ENCODE data around the gene CAGE1. TPM values are rescaled to one million over a fixed set of nuclear protein-coding genes. Genes with fewer than 3 reads are reported as not detected.
"Not testable (repeated sequence)": the region's sequence is repeated elsewhere in the genome, so short reads cannot be mapped to it uniquely, and the experiment has no call there.

CAGE1 gene
- total RNA-seq, 2 experiments from 2014 or later, result 0.27 to 1.1 TPM

DNA sequence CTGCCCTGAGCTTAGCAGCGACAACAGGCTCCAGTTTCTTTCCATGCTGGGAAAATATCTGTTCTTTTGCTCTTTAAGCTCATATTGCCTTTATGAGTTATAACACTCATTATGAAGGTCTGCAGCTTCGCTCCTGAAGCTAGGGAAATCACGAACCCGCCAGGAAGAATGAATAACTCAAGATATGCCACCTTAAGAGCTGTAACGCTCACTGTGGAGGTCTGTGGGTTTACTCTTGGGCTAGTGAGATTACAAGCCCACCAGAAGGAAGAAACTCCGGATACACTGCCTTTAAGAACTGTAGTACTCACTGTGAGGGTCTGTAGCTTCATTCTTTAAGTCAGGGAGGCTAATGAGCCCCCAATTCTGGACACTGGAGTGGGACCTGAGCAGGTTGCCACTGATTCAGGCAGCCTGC is 73.6 kb downstream of the CAGE1 start:
- no peak overlapping the region for H3K4me3 ChIP-seq (ENCODE audit: low read depth, low read length, poor library complexity, severe bottlenecking)
- H2AFZ ChIP-seq (ENCODE audit: low read length), result no peak overlapping the region
- H3K9me3 ChIP-seq (ENCODE audit: low read length), result no peaks in the 10 kb centered on the region
- TF ChIP-seq, protein P1, sequence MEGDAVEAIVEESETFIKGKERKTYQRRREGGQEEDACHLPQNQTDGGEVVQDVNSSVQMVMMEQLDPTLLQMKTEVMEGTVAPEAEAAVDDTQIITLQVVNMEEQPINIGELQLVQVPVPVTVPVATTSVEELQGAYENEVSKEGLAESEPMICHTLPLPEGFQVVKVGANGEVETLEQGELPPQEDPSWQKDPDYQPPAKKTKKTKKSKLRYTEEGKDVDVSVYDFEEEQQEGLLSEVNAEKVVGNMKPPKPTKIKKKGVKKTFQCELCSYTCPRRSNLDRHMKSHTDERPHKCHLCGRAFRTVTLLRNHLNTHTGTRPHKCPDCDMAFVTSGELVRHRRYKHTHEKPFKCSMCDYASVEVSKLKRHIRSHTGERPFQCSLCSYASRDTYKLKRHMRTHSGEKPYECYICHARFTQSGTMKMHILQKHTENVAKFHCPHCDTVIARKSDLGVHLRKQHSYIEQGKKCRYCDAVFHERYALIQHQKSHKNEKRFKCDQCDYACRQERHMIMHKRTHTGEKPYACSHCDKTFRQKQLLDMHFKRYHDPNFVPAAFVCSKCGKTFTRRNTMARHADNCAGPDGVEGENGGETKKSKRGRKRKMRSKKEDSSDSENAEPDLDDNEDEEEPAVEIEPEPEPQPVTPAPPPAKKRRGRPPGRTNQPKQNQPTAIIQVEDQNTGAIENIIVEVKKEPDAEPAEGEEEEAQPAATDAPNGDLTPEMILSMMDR (conservative IDR thresholded peaks at IDR 0.05; ENCODE audit: low read length), result no peak
- no peak for TF ChIP-seq EZH2phosphoT487 (IDR thresholded peaks at IDR 0.05; ENCODE audit: borderline replicate concordance, low read depth, low read length)
- ChIA-PET CTCF (ENCODE audit: unreplicated experiment) (interaction anchor here (1.0 kb wide), 1 partner anchor 16 kb away, joined by 3 read pairs; no protein-coding TSS in a partner anchor), POLR2A (interaction anchor here (1.1 to 1.7 kb wide), 3 partner anchors 9 to 35 kb away, joined by 4 to 5 read pairs (median 4); no protein-coding TSS in a partner anchor)
- peaks cover 4% of the 10 kb centered on the region; the same call in 1 of the 2 replicates for H3K36me3 ChIP-seq (ENCODE audit: insufficient read depth, low read length)
- BruUV-seq (replicated peaks), result no TSS peak
- peaks cover 20% of the 10 kb centered on the region for H3K79me2 ChIP-seq (ENCODE audit: insufficient read depth, low read depth, low read length)
- H3K9me2 ChIP-seq (ENCODE audit: insufficient read depth, low read length), result no peaks in the 10 kb centered on the region
- H4K20me1 ChIP-seq (ENCODE audit: insufficient read depth, low read length), result peaks cover 9% of the 10 kb centered on the region
- DNase-seq (ENCODE audit: low spot score), result no peak
- H3K27ac ChIP-seq (ENCODE audit: low read depth, low read length, poor library complexity, severe bottlenecking), result no peak overlapping the region
- intact Hi-C loops (cut with micrococcal nuclease; ENCODE audit: unreplicated experiment), result no loop called here
- no peak overlapping the region for H3K4me2 ChIP-seq (ENCODE audit: low read length)
- peaks cover 20% of the 10 kb centered on the region for H3K4me1 ChIP-seq (ENCODE audit: insufficient read depth, low read length, poor library complexity, severe bottlenecking)

DNA sequence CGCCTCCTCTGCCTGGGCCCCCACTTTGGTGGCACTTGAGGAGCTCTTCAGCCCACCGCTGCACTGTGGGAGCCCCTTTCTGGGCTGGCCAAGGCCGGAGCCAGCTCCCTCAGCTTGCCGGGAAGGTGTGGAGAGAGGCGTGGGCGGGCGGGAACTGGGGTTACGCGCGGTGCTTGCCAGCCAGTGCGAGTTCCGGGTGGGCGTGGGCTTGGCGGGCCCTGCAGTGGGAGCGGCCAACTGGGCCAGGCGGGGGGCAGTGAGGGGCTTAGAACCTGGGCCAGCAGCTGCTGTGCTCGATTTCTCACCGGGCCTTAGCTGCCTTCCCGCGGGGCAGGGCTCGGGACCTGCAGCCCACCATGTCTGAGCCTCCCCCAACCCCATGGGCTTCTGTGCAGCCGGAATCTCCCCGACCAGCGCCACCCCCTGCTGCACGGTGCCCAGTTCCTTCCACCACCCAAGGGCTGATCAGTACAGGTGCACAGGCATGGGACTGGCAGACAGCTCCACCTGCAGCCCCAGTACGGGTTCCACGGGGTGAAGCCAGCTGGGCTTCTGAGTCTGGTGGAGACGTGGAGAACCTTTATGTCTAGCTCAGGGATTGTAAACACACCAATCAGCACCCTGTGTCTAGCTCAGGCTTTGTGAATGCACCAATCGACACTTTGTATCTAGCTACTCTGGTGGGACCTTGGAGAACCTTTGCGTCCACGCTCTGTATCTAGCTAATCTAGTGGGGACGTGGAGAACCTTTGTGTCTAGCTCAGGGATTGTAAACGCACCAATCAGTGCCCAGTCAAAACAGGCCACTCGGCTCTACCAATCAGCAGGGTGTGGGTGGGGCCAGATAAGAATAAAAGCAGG is 74.2 kb downstream of the CAGE1 start:
- H3K27ac ChIP-seq (ENCODE audit: low read depth, low read length, poor library complexity, severe bottlenecking); H3K9me3 ChIP-seq (ENCODE audit: low read length); H2AFZ ChIP-seq (ENCODE audit: low read length); H3K36me3 ChIP-seq (ENCODE audit: insufficient read depth, low read length); H3K4me2 ChIP-seq (ENCODE audit: low read length); intact Hi-C loops (cut with micrococcal nuclease; ENCODE audit: unreplicated experiment); BruUV-seq (replicated peaks); H3K9me2 ChIP-seq (ENCODE audit: insufficient read depth, low read length); DNase-seq (ENCODE audit: low spot score); H4K20me1 ChIP-seq (ENCODE audit: insufficient read depth, low read length); H3K4me3 ChIP-seq (ENCODE audit: low read depth, low read length, poor library complexity, severe bottlenecking): not testable (repeated sequence)
- ChIA-PET CTCF (ENCODE audit: unreplicated experiment) (interaction anchor here (1.0 kb wide), 1 partner anchor 16 kb away, joined by 3 read pairs; no protein-coding TSS in a partner anchor), POLR2A (interaction anchor here (0.6 to 1.7 kb wide), 6 partner anchors 9 to 130 kb away, joined by 3 to 5 read pairs (median 4); no protein-coding TSS in a partner anchor)
- Histone ChIP-seq H3K79me2 (ENCODE audit: insufficient read depth, low read depth, low read length) (peaks cover 27% of the 10 kb centered on the region), H3K4me1 (ENCODE audit: insufficient read depth, low read length, poor library complexity, severe bottlenecking) (peaks cover 26% of the 10 kb centered on the region)

DNA sequence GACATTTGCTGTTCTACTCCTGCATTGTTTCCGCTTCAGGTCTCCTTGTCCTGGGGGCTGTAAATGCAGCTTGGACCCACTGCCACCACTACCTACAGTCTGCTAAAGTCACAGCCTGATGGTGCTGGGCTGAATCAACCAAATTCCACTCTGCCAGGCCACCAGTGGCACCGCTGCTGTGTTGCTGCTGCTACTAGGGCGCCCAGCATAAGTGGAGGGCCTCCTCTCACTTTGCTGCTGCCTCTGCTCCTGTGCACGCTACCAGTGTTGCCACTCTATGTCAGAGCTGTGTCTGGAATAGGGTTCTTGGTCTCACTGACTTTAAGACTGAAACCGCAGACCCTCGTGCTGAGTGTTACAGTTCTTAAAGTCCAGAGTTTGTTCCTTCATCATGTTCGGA is 75.1 kb downstream of the CAGE1 start:
- peaks cover 36% of the 10 kb centered on the region for H3K79me2 ChIP-seq (ENCODE audit: insufficient read depth, low read depth, low read length)
- BruUV-seq (replicated peaks), result no TSS peak
- H3K9me3 ChIP-seq (ENCODE audit: low read length), result no peaks in the 10 kb centered on the region
- intact Hi-C loops (cut with micrococcal nuclease; ENCODE audit: unreplicated experiment), result no loop called here
- CTCF ChIA-PET (ENCODE audit: unreplicated experiment), result no interaction called here
- H3K9me2 ChIP-seq (ENCODE audit: insufficient read depth, low read length), result no peaks in the 10 kb centered on the region
- H3K4me3 ChIP-seq (ENCODE audit: low read depth, low read length, poor library complexity, severe bottlenecking), result no peak overlapping the region
- H2AFZ ChIP-seq (ENCODE audit: low read length), result peak overlapping the region; percentile 88
- peaks cover 17% of the 10 kb centered on the region for H3K36me3 ChIP-seq (ENCODE audit: insufficient read depth, low read length)
- DNase-seq (ENCODE audit: low spot score), result no peak
- POLR2A ChIA-PET, result interaction anchor here (0.6 to 0.9 kb wide), 4 partner anchors 28 to 208 kb away, joined by 3 to 6 read pairs (median 4); partner anchors contain the start of genes CAGE1 and RIOK1
- TF ChIP-seq EZH2phosphoT487 (IDR thresholded peaks at IDR 0.05; ENCODE audit: borderline replicate concordance, low read depth, low read length), result no peak
- TF ChIP-seq, protein P1 (conservative IDR thresholded peaks at IDR 0.05; ENCODE audit: low read length), result no peak
- peak overlapping the region; percentile 77 for H3K27ac ChIP-seq (ENCODE audit: low read depth, low read length, poor library complexity, severe bottlenecking)
- peaks cover 9% of the 10 kb centered on the region for H4K20me1 ChIP-seq (ENCODE audit: insufficient read depth, low read length)
- no peak overlapping the region for H3K4me2 ChIP-seq (ENCODE audit: low read length)
- H3K4me1 ChIP-seq (ENCODE audit: insufficient read depth, low read length, poor library complexity, severe bottlenecking), result peaks cover 26% of the 10 kb centered on the region

All from OCI-LY7 (cell line).